OCI-LY3 (cell line): ENCODE data around the gene SMARCE1.

ENCODE experiments used
- CTCF ChIP-seq: fragments of 200-600, 300-600 bp; sonication (generic); IDR thresholded peaks from 2 replicates; pipeline ENCODE4 v1.5.1; 2014; ENCODE audit warnings: antibody characterized with exemption, low read length, low read depth
- EZH2phosphoT487 ChIP-seq: fragments of 200-600 bp; shearing (Covaris generic); IDR thresholded peaks from 2 replicates; pipeline ENCODE4 v1.6.1; 2018; ENCODE audit warnings: antibody characterized with exemption, mixed run types, low read depth

DNA sequence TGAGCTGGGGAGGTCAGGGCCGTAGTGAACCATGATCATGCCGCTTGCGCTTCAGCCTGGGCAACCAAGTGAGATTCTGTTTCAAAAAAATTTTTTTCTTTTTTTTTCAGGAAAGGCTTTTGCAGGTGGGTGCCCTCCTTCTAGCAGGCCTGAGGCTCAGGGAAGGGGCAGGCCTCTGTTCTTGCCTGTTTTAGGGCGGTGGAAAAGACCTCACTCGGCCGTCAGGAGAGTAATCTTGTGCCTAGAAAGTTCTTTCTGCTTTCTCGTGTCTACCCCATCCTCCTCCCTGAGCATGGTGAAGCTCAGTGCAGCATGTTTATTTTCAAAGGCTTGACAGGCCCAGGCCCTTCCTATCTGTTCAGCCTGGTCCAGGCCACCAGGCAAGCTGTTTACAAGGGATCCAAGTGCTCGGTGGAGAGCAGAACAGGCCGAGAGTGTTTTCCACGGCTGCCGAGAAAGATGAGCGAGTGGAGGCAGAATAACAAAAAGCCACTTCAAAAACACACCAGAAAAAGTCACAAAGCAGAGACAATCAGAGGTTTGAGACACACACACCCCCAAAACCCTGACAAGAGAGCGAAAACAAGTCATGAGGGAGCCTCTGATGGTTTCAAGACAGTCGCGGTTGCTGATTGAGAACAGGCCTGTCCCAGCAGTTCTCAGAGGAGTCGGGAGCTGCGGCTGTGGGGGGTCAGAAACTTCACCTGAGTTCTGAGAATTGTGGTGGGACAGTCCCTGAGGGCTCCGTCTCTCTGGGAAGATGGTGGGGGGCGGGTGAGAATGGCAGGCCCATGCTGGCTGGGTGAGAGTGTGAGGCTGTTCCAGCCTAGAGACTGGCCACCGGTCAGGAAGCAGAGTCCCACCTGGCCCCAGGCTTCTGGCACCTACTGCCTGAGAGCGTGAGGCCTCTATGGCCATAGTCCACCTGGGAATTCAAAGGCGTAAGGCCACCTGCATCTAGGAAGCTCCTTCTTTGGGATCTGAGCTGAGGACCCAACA lies 44.9 kb downstream of the SMARCE1 start:
- TF ChIP-seq CTCF: no peak
- TF ChIP-seq EZH2phosphoT487: no peak
